GM12873 (cell line): ENCODE data around the gene DIABLO.

Experiments used
- TF ChIP-seq, protein P1 (sequence below): IDR thresholded peaks from 2 replicates; pipeline ENCODE4 v1.5.1; 2012; ENCODE audit warnings: low read depth, mild to moderate bottlenecking, moderate library complexity, low read length, control low read depth; ENCODE audit not compliant: insufficient read depth; ENCODE audit errors: missing control alignments

DIABLO gene

DNA sequence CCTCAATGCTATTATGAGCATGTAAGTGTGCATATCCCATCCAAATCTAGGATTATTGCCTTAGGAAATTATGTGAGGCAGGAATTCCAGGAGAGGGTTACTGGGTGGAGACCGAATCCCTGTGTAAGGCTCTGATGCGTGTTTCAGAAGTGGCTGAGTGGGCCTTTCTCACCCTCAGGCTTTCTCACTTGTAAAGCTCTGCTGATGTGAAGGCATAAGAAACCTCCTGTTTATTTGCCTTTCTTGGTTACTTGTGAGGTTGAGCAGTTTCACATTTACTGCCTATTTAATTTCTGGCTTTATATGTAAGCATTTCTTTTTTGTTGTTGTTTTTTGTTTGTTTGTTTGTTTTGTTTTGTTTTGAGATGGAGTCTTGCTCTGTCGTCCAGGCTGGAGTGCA is 62.9 kb downstream of the DIABLO start:
- TF ChIP-seq, protein P1, sequence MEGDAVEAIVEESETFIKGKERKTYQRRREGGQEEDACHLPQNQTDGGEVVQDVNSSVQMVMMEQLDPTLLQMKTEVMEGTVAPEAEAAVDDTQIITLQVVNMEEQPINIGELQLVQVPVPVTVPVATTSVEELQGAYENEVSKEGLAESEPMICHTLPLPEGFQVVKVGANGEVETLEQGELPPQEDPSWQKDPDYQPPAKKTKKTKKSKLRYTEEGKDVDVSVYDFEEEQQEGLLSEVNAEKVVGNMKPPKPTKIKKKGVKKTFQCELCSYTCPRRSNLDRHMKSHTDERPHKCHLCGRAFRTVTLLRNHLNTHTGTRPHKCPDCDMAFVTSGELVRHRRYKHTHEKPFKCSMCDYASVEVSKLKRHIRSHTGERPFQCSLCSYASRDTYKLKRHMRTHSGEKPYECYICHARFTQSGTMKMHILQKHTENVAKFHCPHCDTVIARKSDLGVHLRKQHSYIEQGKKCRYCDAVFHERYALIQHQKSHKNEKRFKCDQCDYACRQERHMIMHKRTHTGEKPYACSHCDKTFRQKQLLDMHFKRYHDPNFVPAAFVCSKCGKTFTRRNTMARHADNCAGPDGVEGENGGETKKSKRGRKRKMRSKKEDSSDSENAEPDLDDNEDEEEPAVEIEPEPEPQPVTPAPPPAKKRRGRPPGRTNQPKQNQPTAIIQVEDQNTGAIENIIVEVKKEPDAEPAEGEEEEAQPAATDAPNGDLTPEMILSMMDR: no peak

DNA sequence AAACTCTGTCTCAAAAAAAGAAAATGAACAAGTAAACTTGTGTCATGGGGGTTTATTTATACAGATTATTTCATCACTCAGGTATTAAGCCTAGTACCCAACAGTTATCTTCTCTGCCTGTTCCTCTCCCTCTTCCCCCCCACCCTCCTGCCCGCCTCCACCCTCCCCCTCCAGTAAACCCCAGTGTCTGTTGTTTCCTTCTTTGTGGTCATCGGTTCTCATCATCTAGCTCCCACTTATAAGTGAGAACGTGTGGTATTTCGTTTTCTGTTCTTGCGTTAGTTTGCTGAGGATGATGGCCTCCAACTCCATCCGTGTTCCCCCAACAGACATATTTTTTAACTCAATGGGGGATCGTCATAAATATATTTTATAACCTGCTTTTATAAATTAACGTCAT is 64.2 kb downstream of the DIABLO start:
- TF ChIP-seq, protein P1: no peak

DNA sequence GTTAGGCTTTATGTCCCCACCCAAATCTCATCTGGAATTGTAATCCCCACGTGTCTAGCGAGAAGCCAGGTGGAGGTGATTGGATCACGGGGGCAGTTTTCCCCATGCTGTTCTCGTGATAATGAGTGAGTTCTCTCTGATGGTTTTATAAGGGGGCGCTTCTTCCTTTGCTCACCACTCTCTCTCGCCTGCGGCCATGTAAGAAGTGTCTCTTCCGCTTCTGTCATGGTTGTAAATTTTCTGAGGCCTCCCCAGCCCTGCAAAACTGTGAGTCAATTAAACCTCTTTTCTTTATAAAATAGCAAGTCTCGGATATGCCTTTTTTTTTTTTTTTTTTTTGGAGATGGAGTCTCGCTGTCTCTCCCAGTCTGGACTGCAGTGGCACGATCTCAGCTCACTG is 65.1 kb downstream of the DIABLO start:
- TF ChIP-seq, protein P1: no peak

DNA sequence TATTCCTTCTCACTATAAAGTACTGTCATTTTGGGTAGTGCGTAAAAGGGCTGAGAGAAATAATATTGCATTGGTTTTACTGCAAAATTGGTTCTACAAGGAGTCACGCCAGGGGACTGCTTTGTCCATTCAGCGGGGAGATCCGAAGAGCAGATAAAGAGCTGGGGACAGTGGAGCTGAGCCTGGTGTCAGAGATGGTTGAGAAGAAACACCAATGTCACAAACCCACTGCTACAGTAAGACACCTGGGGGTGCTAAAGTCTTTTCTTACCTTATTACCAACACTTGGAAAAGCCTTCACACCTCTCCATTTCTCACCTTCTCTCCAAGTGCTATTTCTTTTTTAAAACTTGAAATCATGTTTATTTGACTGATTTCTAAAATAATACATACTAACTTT is 66.0 kb downstream of the DIABLO start:
- TF ChIP-seq, protein P1: peak; percentile 31

DNA sequence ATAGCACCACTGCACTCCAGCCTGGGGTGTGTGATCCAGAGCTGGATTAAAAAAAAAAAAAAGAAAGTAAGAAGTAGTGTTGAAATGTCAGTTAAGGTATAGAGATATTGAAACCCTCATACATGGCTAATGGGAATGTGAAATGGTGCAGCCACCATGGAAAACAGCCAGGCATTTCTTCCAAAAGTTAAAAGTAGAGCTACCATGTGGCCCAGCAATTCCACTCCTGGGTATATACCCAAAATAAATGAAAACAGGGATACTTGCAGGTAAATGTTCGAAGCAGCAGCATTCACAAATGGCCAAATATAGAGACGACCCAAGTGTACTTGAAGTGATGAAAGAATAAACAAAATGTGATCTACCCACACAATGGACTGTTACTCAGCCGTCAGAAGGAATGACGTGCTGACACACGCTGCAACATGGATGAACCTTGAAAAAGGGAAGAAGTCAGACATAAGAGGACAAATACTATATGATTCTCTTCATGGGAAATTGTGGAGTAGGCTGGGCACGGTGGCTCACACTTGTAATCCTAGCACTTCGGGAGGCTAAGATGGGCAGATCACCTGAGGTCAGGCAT is 67.1 kb downstream of the DIABLO start:
- TF ChIP-seq, protein P1: no peak
